ENCODE results near the gene ARL8A. TPM values are rescaled to one million over a fixed set of nuclear protein-coding genes. Genes with fewer than 3 reads are reported as not detected.
"Not testable (repeated sequence)": the region's sequence is repeated elsewhere in the genome, so short reads cannot be mapped to it uniquely, and the experiment has no call there.

The ARL8A gene
- total RNA-seq, 1 donor from 2014 or later: 38.5 TPM

DNA sequence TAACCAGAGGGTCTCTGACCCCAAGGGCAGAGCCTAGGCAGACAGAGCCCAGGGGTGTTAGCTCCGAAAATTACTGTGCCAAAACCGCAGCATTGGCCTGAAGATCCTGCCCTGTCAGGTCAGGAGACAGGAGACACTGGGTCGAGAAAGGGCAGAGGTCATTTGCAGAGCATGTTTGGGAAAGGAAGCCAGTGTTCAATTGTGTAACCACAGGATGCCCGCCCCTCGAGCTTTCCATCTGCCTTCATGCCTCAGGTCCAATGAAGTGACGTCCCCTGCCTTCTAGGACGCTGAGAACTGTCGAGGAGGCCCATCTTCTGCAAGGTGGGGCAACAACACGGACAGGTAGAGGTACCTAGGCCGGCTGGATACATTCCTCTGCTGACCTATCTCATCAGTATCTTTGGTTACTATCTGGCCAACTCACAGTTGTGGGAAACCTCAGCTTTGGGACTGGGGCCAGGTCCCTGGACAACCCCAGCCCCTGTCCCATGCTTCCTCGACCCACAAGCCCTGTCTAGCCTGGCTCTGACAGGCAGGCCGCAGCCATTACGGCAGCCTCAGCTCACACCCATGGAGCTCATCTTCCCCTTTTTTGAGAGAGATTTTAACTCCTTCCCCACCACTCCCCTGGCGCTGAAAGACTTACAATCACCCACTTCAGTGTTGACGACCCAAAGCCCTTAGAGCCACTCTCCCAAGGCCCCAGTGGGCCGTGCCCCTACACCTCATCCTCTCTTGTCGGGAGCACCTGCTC, 1.3 kb downstream of the ARL8A start:
- TF ChIP-seq, protein P1, sequence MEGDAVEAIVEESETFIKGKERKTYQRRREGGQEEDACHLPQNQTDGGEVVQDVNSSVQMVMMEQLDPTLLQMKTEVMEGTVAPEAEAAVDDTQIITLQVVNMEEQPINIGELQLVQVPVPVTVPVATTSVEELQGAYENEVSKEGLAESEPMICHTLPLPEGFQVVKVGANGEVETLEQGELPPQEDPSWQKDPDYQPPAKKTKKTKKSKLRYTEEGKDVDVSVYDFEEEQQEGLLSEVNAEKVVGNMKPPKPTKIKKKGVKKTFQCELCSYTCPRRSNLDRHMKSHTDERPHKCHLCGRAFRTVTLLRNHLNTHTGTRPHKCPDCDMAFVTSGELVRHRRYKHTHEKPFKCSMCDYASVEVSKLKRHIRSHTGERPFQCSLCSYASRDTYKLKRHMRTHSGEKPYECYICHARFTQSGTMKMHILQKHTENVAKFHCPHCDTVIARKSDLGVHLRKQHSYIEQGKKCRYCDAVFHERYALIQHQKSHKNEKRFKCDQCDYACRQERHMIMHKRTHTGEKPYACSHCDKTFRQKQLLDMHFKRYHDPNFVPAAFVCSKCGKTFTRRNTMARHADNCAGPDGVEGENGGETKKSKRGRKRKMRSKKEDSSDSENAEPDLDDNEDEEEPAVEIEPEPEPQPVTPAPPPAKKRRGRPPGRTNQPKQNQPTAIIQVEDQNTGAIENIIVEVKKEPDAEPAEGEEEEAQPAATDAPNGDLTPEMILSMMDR (IDR thresholded peaks at IDR 0.05): no peak
- Histone ChIP-seq H3K27ac (peak overlapping the region; percentile 96), H3K4me1 (peaks cover 3 to 21% of the 10 kb centered on the region in 2 donors), H3K4me3 (peak overlapping the region; percentile 93 to 98), H3K9me3 (no peaks in the 10 kb centered on the region), H3K36me3 (peaks cover under 1% of the 10 kb centered on the region in 2 donors), H3K27me3 (no peaks in the 10 kb centered on the region)
- no peak for DNase-seq (ENCODE audit: low spot score in 2 of 2)
- intact Hi-C loops (cut with DNase I): no loop called here

DNA sequence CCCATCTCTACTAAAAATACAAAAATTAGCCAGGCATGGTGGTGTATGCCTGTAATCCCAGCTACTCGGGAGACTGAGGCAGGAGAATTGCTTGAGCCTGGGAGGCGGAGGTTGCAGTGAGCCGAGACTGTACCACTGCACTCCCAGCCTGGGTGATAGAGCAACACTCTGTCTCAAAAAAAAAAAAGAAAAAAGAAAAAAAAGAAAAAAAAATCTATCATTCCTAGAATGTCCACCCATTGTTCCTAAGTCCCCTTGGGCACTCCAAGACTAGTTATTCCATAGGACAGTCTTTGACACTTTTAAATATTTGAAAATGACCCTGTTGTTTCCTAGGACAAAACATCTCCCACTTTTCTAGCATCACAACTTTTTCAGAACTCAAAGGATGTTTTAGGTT, 3.1 kb downstream of the ARL8A start:
- Histone ChIP-seq H3K4me1 (peaks cover 3 to 21% of the 10 kb centered on the region in 2 donors), H3K36me3 (peaks cover 10 to 16% of the 10 kb centered on the region in 2 donors)
- H3K27ac ChIP-seq; H3K27me3 ChIP-seq; H3K4me3 ChIP-seq; intact Hi-C loops (cut with DNase I); H3K9me3 ChIP-seq; DNase-seq (ENCODE audit: low spot score in 2 of 2): not testable (repeated sequence)

DNA sequence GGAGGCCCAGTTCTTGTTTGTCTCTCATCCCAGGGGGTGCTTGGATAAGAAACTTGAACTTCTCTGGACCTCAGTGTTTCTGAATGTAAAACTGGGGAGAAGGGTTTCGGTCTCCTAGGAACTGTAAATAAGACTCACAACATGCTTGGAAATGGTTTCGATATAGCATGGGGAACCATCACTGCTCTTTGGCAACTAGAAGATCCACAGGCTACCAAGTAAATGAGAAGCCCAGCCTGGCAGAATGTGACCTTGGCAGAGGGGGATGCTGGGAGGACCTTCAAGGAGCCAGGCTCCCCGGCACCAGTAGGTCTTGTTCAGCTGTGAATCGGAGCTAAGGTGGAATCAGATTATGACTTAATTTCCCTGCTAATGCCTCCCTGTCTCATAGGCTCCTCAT, 3.7 kb downstream of the ARL8A start:
- no peak for DNase-seq (ENCODE audit: low spot score in 2 of 2)
- intact Hi-C loops (cut with DNase I): no loop called here
- H3K36me3 ChIP-seq: peaks cover 10 to 19% of the 10 kb centered on the region in 2 donors
- no peak overlapping the region for H3K4me3 ChIP-seq
- TF ChIP-seq, protein P1 (IDR thresholded peaks at IDR 0.05): no peak
- peak overlapping the region; percentile 4 to 43 for H3K27ac ChIP-seq
- H3K4me1 ChIP-seq: peaks cover 3 to 21% of the 10 kb centered on the region in 2 donors
- no peaks in the 10 kb centered on the region for H3K9me3 ChIP-seq
- H3K27me3 ChIP-seq: no peaks in the 10 kb centered on the region

DNA sequence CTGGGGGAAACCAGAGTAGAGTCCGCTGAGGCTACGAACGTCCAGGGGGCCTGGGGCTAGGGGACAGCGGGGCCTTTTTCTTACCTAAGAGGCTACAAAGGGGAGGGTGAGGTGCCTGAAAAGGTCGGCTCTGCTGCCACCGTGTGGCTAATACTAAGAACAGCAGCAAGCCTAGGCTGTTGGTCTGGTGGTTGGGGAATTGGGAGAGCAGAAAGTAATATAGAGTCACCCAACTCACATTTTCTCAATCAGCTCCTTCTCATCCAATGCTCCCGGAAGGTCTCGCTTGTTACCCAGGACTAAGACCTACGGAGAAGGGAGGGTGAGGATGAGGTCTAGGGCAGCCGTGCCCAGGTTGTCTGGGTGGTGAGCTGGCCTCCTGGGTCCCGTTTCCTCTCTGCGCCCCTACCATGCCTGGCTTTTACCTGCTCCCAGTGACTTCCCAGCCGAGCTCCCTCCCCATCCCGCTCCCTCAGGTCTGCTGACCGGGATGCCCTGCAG, 9.3 kb downstream of the ARL8A start:
- no peaks in the 10 kb centered on the region for H3K27me3 ChIP-seq
- H3K4me3 ChIP-seq: no peak overlapping the region
- TF ChIP-seq, protein P1 (IDR thresholded peaks at IDR 0.05): peak; percentile 71 to 92 (median 91)
- H3K9me3 ChIP-seq: no peaks in the 10 kb centered on the region
- H3K27ac ChIP-seq: peak overlapping the region; percentile 39 to 69
- intact Hi-C loops (cut with DNase I): loop anchor here (1.0 to 10.0 kb wide), 2 partner anchors 126 to 250 kb away; partner anchors contain the start of gene SHISA4
- peaks cover 11 to 24% of the 10 kb centered on the region in 2 donors for H3K4me1 ChIP-seq
- peak in 1 of 2 donors; percentile 75 for DNase-seq (ENCODE audit: low spot score in 2 of 2)
- peaks cover 34 to 49% of the 10 kb centered on the region in 2 donors for H3K36me3 ChIP-seq

DNA sequence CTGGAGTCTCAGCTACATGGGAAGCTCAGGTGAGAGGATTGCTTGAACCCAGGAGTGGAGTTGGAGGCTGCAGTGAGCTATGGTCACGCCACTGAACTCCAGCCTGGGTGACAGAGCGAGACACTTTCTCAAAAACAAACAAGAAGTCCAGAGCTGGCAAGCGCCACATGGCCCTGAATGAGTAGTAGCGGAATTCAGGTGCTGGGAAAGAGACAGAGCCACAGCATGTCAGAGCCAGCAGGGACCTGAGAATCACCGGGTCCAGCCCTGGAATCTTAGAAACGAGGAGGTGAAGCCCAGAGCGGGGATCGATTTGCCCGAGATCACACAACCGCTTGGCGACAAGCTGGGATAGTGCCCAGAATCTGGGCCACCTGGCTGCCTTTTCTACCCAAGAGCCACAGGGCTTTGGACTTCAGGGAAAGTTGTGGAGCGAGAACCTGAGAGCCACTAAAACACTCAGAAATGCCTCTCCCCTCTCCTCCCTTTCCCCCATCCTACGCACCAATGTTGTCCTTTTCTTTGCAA, 9.8 kb downstream of the ARL8A start:
- DNase-seq (ENCODE audit: low spot score in 2 of 2): no peak
- no peaks in the 10 kb centered on the region for H3K9me3 ChIP-seq
- peak overlapping the region; percentile 39 to 69 for H3K27ac ChIP-seq
- intact Hi-C loops (cut with DNase I): loop anchor here (1.0 to 10.0 kb wide), 2 partner anchors 125 to 250 kb away; partner anchors contain the start of gene SHISA4
- peaks cover 13 to 26% of the 10 kb centered on the region in 2 donors for H3K4me1 ChIP-seq
- H3K27me3 ChIP-seq: no peaks in the 10 kb centered on the region
- H3K36me3 ChIP-seq: peaks cover 34 to 49% of the 10 kb centered on the region in 2 donors
- H3K4me3 ChIP-seq: no peak overlapping the region
- TF ChIP-seq, protein P1 (IDR thresholded peaks at IDR 0.05): no peak

DNA sequence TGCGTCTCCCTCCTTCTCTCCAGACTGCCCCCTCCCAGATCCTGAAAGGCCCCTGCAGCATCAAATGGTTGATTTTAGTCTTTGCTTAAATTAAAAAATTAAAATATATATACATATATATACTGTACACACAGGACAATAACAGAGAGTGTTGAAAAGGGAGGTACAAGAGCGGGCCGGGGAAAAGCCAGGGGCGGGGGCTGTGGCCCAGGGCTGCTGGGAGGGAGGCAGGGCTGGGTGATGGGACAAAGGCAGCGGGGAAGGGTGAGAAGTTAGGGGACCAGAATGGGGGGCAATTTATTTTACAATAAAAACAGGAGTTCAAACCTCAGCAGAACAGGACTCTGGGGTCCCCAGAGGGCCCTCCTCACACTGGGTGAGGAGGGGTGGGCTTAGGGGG, 10.5 kb downstream of the ARL8A start:
- no peak overlapping the region for H3K4me3 ChIP-seq
- H3K9me3 ChIP-seq: no peaks in the 10 kb centered on the region
- TF ChIP-seq, protein P1 (IDR thresholded peaks at IDR 0.05): no peak
- H3K27ac ChIP-seq: peak overlapping the region; percentile 39 to 69
- intact Hi-C loops (cut with DNase I): loop anchor here (10.0 kb wide), 1 partner anchor 249 kb away; the partner anchor contains the start of gene SHISA4
- H3K27me3 ChIP-seq: no peaks in the 10 kb centered on the region
- peaks cover 34 to 49% of the 10 kb centered on the region in 2 donors for H3K36me3 ChIP-seq
- H3K4me1 ChIP-seq: peaks cover 13 to 26% of the 10 kb centered on the region in 2 donors
- DNase-seq (ENCODE audit: low spot score in 2 of 2): no peak
